GM18870 (cell line): ENCODE data around the gene TMTC2.

Experiments used
- ATAC-seq: cut with Tn5 transposase; IDR thresholded peaks from one replicate; pipeline ENCODE4 v1.9.1; 2021; ENCODE audit warnings: moderate library complexity; ENCODE audit not compliant: unreplicated experiment

The TMTC2 gene

GRCh38 chr12:82675246-82675645 lies 11.5 kb upstream of the TMTC2 start:
- ATAC-seq = no peak

- ATAC-seq = no peak
Observed at GRCh38 chr12:82682326-82682725, 4.4 kb upstream of the TMTC2 start.

- ATAC-seq = no peak
Observed at GRCh38 chr12:82682851-82683261, 3.9 kb upstream of the TMTC2 start.

- ATAC-seq = peak; percentile 55
Observed at GRCh38 chr12:82685790-82686167, 927 bp upstream of the TMTC2 start.

- peak; percentile 28 for ATAC-seq
Observed at GRCh38 chr12:82687021-82688011, 610 bp downstream of the TMTC2 start.

GRCh38 chr12:82688035-82688501 lies 1.4 kb downstream of the TMTC2 start:
- no peak for ATAC-seq

GRCh38 chr12:82688596-82688995 lies 1.9 kb downstream of the TMTC2 start:
- ATAC-seq = no peak

GRCh38 chr12:82690006-82690405 lies 3.3 kb downstream of the TMTC2 start:
- ATAC-seq = no peak

GRCh38 chr12:82691513-82691912 lies 4.8 kb downstream of the TMTC2 start:
- no peak for ATAC-seq

GRCh38 chr12:82694276-82694675 lies 7.6 kb downstream of the TMTC2 start:
- ATAC-seq = no peak

- no peak for ATAC-seq
Observed at GRCh38 chr12:82694970-82695369, 8.3 kb downstream of the TMTC2 start.

- no peak for ATAC-seq
Observed at GRCh38 chr12:82695531-82695930, 8.8 kb downstream of the TMTC2 start.

- no peak for ATAC-seq
Observed at GRCh38 chr12:82696543-82696942, 9.8 kb downstream of the TMTC2 start.

- ATAC-seq = no peak
Observed at GRCh38 chr12:82698708-82699564, 12.2 kb downstream of the TMTC2 start.

GRCh38 chr12:82705774-82706173 lies 19.1 kb downstream of the TMTC2 start:
- no peak for ATAC-seq

GRCh38 chr12:82708061-82708879 lies 21.6 kb downstream of the TMTC2 start:
- ATAC-seq = no peak

- ATAC-seq = no peak
Observed at GRCh38 chr12:82709794-82710355, 23.2 kb downstream of the TMTC2 start.

- ATAC-seq = no peak
Observed at GRCh38 chr12:82710741-82711140, 24.0 kb downstream of the TMTC2 start.

- ATAC-seq = no peak
Observed at GRCh38 chr12:82714427-82714826, 27.7 kb downstream of the TMTC2 start.

GRCh38 chr12:82721726-82722125 lies 35.0 kb downstream of the TMTC2 start:
- ATAC-seq = peak; percentile 51
